ENCODE results near the gene EIF3B.

EIF3B gene

DNA sequence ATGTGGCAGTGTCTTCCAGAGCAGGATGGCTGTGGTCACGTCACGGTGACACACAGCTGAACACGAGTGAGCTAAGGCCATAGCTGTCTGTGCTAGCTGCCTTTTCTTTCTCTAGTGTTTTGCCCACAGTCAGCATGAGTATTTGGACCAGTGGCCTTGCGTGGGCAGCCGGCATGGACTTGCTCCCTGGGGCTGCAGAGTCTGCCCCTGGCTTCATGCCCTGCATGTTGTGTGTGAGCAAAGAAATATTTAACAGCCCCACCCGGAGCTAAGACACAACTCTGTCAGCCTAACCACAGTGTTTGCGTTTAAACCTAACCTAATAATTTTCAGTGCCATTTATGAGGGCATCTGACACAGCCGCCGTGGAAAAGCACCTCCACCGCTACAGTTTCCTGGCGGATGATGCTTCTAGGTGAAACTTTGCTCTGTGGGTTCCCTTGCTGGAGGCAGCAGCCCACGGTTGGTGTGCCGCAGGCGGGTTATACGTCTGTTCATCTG is 63.4 kb downstream of the EIF3B start:
- no peaks in the 10 kb centered on the region for H3K27me3 ChIP-seq
- no peaks in the 10 kb centered on the region for H3K36me3 ChIP-seq
- no peak overlapping the region for H3K27ac ChIP-seq
- no peaks in the 10 kb centered on the region for H3K9me3 ChIP-seq
- TF ChIP-seq, protein P1, sequence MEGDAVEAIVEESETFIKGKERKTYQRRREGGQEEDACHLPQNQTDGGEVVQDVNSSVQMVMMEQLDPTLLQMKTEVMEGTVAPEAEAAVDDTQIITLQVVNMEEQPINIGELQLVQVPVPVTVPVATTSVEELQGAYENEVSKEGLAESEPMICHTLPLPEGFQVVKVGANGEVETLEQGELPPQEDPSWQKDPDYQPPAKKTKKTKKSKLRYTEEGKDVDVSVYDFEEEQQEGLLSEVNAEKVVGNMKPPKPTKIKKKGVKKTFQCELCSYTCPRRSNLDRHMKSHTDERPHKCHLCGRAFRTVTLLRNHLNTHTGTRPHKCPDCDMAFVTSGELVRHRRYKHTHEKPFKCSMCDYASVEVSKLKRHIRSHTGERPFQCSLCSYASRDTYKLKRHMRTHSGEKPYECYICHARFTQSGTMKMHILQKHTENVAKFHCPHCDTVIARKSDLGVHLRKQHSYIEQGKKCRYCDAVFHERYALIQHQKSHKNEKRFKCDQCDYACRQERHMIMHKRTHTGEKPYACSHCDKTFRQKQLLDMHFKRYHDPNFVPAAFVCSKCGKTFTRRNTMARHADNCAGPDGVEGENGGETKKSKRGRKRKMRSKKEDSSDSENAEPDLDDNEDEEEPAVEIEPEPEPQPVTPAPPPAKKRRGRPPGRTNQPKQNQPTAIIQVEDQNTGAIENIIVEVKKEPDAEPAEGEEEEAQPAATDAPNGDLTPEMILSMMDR (IDR thresholded peaks at IDR 0.05) = no peak
- peaks cover 0 to 8% of the 10 kb centered on the region in 2 experiments for H3K4me1 ChIP-seq (ENCODE audit: control insufficient read depth in 1 of 2, insufficient read depth in 1 of 2, low read depth in 1 of 2, low read length in 1 of 2)
- no peak overlapping the region for H3K4me3 ChIP-seq (ENCODE audit: low read depth in 1 of 2, low read length in 1 of 2)

DNA sequence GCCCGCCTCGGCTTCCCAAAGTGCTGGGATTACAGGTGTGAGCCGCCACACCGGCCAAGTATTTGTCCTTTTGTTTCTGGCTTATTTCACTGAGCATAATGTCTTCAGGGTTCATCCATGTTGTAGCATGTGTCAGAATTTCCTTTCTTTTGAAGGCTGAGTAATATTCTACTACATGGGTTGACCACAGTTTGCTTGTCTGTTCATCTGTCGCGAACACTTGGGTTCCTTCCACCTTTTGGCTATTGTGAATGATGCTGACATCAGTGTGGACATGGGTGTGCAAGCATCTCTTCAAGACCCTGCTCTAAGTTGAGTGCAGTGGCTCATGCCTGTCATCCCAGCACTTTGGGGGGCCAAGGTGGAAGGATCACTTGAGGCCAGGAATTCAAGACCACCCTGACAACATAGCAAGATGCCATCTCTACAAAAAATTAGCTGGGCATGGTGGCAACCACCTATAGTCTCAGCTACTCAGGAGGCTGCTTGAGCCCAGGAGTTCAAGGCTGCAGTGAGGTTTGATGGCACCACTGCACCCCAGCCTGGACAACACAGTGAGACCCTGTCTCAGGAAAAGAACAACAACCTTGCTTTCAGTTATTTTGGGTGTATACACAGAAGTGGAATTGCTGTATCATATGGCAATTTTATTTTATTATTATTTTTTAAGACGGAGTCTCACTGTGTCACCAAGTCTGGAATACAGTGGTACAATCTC is 65.7 kb downstream of the EIF3B start:
- TF ChIP-seq, protein P1 (IDR thresholded peaks at IDR 0.05) = no peak
- Histone ChIP-seq H3K4me1 (ENCODE audit: control insufficient read depth in 1 of 2, insufficient read depth in 1 of 2, low read depth in 1 of 2, low read length in 1 of 2) (peaks cover 0 to 8% of the 10 kb centered on the region in 2 experiments), H3K36me3 (no peaks in the 10 kb centered on the region), H3K27me3 (no peaks in the 10 kb centered on the region), H3K4me3 (ENCODE audit: low read depth in 1 of 2, low read length in 1 of 2) (no peak overlapping the region), H3K9me3 (no peaks in the 10 kb centered on the region), H3K27ac (no peak overlapping the region)

DNA sequence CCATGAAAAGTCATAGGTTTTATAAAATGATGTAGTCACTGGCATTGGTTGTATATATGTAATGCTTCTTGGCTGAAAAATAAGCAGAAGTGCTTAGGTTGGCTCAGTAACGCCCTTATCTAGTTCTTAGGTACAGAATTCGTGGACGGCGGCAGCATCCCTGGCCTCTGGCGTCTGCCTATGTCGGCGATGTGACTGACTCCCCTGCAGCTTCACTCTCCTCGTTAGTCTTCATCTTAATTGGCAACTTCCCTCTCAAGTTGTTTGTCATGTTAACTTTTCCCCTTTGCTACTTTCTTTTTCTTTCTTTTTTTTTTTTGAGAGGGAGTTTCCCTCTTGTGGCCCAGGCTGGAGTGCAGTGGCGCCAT is 67.3 kb downstream of the EIF3B start:
- H3K4me1 ChIP-seq (ENCODE audit: control insufficient read depth in 1 of 2, insufficient read depth in 1 of 2, low read depth in 1 of 2, low read length in 1 of 2) = no peaks in the 10 kb centered on the region
- no peak overlapping the region for H3K4me3 ChIP-seq (ENCODE audit: low read depth in 1 of 2, low read length in 1 of 2)
- no peak overlapping the region for H3K27ac ChIP-seq
- no peaks in the 10 kb centered on the region for H3K27me3 ChIP-seq
- TF ChIP-seq, protein P1 (IDR thresholded peaks at IDR 0.05) = no peak
- H3K36me3 ChIP-seq = no peaks in the 10 kb centered on the region
- H3K9me3 ChIP-seq = no peaks in the 10 kb centered on the region

DNA sequence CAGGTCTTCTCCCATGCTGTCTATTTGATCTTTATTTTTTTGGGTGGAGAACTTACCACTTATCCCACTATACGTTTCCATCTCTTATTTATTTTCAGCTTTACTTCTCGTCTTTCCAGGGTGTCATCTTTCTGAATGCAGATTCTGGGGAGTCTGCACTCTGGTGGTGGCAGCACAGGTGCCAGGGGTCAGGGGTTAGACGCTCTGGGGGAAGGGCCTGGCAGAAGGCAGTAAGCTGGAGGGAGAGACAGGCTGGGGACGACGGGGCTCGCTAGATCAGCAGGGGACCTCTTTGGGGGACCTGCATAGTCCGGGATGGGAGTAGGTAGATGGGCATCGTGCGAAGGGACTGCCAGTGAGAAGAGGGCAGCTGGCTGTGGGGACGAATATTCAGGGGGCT is 71.1 kb downstream of the EIF3B start:
- H3K36me3 ChIP-seq = no peaks in the 10 kb centered on the region
- TF ChIP-seq, protein P1 (IDR thresholded peaks at IDR 0.05) = no peak
- H3K9me3 ChIP-seq = no peaks in the 10 kb centered on the region
- H3K27me3 ChIP-seq = no peaks in the 10 kb centered on the region
- no peak overlapping the region for H3K27ac ChIP-seq
- no peak overlapping the region for H3K4me3 ChIP-seq (ENCODE audit: low read depth in 1 of 2, low read length in 1 of 2)
- H3K4me1 ChIP-seq (ENCODE audit: control insufficient read depth in 1 of 2, insufficient read depth in 1 of 2, low read depth in 1 of 2, low read length in 1 of 2) = no peaks in the 10 kb centered on the region

All from neutrophil (primary cell).